PFSK-1 (cell line): Measurements from ENCODE around the gene CPLX1.

ENCODE experiments used
- POLR2AphosphoS5 ChIP-seq: IDR thresholded peaks from 2 replicates; pipeline ENCODE4 v1.6.1; 2012; ENCODE audit warnings: low read depth, mild to moderate bottlenecking, control low read depth, low read length, moderate library complexity
- REST ChIP-seq, 2 experiments: IDR thresholded peaks; 2 replicates each; pipeline versions ENCODE4 v1.6.1 to v1.8.0; 2011 to 2012; ENCODE audit warnings: low read depth in 2 of 2, low read length in 2 of 2, control low read depth in 1 of 2, inconsistent platforms in 1 of 2, mild to moderate bottlenecking in 1 of 2, moderate library complexity in 1 of 2; ENCODE audit not compliant: insufficient read depth in 1 of 2
- SIN3A ChIP-seq: IDR thresholded peaks from 2 replicates; pipeline ENCODE4 v1.6.1; 2012; ENCODE audit warnings: mild to moderate bottlenecking, low read length, moderate library complexity, borderline replicate concordance; ENCODE audit not compliant: insufficient read depth

GRCh38 chr4:819401-820229 is 6.3 kb downstream of the CPLX1 start:
- TF ChIP-seq POLR2AphosphoS5 (no peak), REST (IDR thresholded peaks at IDR 0.05; ENCODE audit: insufficient read depth in 1 of 2, low read depth in 2 of 2, low read length in 2 of 2) (no peak), SIN3A (no peak)
